ENCODE results near the gene KCNQ2.

The KCNQ2 gene

DNA sequence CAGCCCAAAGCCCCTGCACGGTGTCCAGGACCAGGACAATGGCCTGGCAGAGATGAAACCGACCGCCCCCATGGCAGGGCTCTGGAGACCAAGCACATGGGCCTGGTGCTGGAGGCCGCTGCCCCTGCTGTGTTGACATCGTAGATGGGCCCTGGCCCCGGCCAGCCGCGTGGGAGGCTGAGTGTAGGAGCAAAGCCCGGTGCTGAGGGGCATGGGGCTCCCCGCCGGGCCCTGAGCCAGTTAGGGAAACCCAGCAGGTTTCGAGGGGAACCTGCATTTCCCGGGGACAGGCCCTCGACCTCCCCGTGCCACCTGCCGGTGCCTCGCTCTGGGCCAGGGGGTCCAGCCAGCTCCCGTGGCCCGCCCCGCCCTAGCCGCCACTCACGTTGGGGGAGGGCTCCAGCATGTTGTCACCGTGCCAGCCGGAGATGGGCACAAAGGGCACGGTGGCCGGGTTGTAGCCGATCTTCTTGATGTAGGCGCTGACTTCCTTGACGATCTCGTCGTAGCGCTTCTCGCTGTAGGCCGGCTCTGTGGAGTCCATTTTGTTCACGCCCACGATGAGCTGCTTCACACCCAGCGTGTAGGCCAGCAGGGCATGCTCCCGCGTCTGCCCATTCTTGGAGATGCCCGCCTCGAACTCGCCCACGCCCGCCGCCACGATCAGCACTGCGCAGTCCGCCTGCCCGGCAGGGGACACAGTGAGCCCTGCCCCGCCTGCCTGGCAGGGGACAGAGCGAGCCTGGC is 22.1 kb upstream of the KCNQ2 start:
- Histone ChIP-seq H3K27me3 (ENCODE audit: low read length) (no peaks in the 10 kb centered on the region), H3F3A (ENCODE audit: insufficient read depth) (no peaks in the 10 kb centered on the region), H3K9me2 (replicated peaks; ENCODE audit: insufficient read depth, low read length) (no peaks in the 10 kb centered on the region), H3K9ac (ENCODE audit: low read length) (no peak overlapping the region), H4K20me1 (ENCODE audit: low read depth, low read length) (no peaks in the 10 kb centered on the region), H3K9me3 (ENCODE audit: insufficient read depth, low read length) (no peaks in the 10 kb centered on the region), H3K4me2 (ENCODE audit: low read depth, low read length, poor library complexity, severe bottlenecking) (no peak overlapping the region), H3K4me3 (ENCODE audit: insufficient read depth, low read length, poor library complexity, severe bottlenecking) (no peak overlapping the region), H3K36me3 (ENCODE audit: low read length) (no peaks in the 10 kb centered on the region), H3K27ac (ENCODE audit: low read depth, low read length) (no peak overlapping the region), H3K79me2 (ENCODE audit: insufficient read depth, low read length) (no peaks in the 10 kb centered on the region), H2AFZ (ENCODE audit: low read depth, low read length, severe bottlenecking) (no peak overlapping the region)
- TF ChIP-seq EZH2phosphoT487 (conservative IDR thresholded peaks at IDR 0.05; ENCODE audit: low read length): no peak
- TF ChIP-seq, protein P1, sequence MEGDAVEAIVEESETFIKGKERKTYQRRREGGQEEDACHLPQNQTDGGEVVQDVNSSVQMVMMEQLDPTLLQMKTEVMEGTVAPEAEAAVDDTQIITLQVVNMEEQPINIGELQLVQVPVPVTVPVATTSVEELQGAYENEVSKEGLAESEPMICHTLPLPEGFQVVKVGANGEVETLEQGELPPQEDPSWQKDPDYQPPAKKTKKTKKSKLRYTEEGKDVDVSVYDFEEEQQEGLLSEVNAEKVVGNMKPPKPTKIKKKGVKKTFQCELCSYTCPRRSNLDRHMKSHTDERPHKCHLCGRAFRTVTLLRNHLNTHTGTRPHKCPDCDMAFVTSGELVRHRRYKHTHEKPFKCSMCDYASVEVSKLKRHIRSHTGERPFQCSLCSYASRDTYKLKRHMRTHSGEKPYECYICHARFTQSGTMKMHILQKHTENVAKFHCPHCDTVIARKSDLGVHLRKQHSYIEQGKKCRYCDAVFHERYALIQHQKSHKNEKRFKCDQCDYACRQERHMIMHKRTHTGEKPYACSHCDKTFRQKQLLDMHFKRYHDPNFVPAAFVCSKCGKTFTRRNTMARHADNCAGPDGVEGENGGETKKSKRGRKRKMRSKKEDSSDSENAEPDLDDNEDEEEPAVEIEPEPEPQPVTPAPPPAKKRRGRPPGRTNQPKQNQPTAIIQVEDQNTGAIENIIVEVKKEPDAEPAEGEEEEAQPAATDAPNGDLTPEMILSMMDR (IDR thresholded peaks at IDR 0.05; ENCODE audit: insufficient read depth, low read length, poor library complexity, severe bottlenecking): no peak

DNA sequence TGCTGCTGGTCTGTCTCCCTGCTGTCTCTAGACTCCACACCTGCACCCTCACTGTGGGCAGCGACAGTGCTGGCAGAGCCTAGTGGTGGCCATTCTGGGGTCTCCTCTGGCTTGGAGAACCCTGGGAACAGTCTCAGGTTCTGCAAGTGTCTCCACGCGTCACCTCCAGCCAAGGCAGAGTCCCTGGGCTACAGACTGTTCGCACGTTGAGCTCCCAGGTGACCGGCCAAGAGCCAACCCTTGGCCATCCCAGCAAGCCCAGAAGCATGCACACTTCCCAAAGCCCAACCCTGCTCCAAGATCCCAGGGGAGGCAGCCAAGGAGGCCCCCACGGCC is 21.6 kb upstream of the KCNQ2 start:
- Histone ChIP-seq H3K9ac (ENCODE audit: low read length) (no peak overlapping the region), H3K4me3 (ENCODE audit: insufficient read depth, low read length, poor library complexity, severe bottlenecking) (no peak overlapping the region), H4K20me1 (ENCODE audit: low read depth, low read length) (no peaks in the 10 kb centered on the region), H3K79me2 (ENCODE audit: insufficient read depth, low read length) (no peaks in the 10 kb centered on the region), H3K9me2 (replicated peaks; ENCODE audit: insufficient read depth, low read length) (no peaks in the 10 kb centered on the region), H3K4me2 (ENCODE audit: low read depth, low read length, poor library complexity, severe bottlenecking) (no peak overlapping the region), H3K36me3 (ENCODE audit: low read length) (no peaks in the 10 kb centered on the region), H3K9me3 (ENCODE audit: insufficient read depth, low read length) (no peaks in the 10 kb centered on the region), H3F3A (ENCODE audit: insufficient read depth) (no peaks in the 10 kb centered on the region), H3K27me3 (ENCODE audit: low read length) (no peaks in the 10 kb centered on the region), H2AFZ (ENCODE audit: low read depth, low read length, severe bottlenecking) (no peak overlapping the region), H3K27ac (ENCODE audit: low read depth, low read length) (no peak overlapping the region)
- no peak for TF ChIP-seq EZH2phosphoT487 (conservative IDR thresholded peaks at IDR 0.05; ENCODE audit: low read length)
- TF ChIP-seq, protein P1 (IDR thresholded peaks at IDR 0.05; ENCODE audit: insufficient read depth, low read length, poor library complexity, severe bottlenecking): no peak

DNA sequence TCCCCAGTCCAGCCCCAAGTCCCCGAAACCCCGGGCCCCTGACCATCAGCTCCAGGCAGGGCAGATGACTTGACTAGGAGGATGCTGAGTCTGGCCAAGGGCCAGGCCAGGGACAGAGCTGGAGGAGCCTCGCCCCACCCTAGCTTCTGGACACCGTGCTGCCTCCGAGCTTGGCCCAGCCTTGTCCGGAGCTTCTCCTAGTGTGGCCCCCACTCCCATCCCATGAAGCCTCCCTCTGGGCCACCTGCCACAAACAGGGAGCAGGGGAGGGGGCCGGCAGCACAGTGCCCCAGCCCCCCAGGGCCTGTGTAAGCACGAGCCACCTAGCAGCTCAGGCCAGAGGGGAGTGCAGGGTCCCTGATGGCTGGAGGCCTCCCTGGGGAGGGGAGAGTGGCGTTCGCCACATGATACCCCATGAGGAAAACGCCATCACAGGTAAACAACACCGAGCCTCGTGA is 21.1 kb upstream of the KCNQ2 start:
- Histone ChIP-seq H3K9me2 (replicated peaks; ENCODE audit: insufficient read depth, low read length) (no peaks in the 10 kb centered on the region), H3K9me3 (ENCODE audit: insufficient read depth, low read length) (no peaks in the 10 kb centered on the region), H3F3A (ENCODE audit: insufficient read depth) (no peaks in the 10 kb centered on the region), H3K79me2 (ENCODE audit: insufficient read depth, low read length) (no peaks in the 10 kb centered on the region), H3K27me3 (ENCODE audit: low read length) (no peaks in the 10 kb centered on the region), H3K9ac (ENCODE audit: low read length) (no peak overlapping the region), H3K4me3 (ENCODE audit: insufficient read depth, low read length, poor library complexity, severe bottlenecking) (no peak overlapping the region), H2AFZ (ENCODE audit: low read depth, low read length, severe bottlenecking) (no peak overlapping the region), H3K4me2 (ENCODE audit: low read depth, low read length, poor library complexity, severe bottlenecking) (no peak overlapping the region), H3K36me3 (ENCODE audit: low read length) (no peaks in the 10 kb centered on the region), H3K27ac (ENCODE audit: low read depth, low read length) (no peak overlapping the region), H4K20me1 (ENCODE audit: low read depth, low read length) (no peaks in the 10 kb centered on the region)
- TF ChIP-seq EZH2phosphoT487 (conservative IDR thresholded peaks at IDR 0.05; ENCODE audit: low read length): no peak

DNA sequence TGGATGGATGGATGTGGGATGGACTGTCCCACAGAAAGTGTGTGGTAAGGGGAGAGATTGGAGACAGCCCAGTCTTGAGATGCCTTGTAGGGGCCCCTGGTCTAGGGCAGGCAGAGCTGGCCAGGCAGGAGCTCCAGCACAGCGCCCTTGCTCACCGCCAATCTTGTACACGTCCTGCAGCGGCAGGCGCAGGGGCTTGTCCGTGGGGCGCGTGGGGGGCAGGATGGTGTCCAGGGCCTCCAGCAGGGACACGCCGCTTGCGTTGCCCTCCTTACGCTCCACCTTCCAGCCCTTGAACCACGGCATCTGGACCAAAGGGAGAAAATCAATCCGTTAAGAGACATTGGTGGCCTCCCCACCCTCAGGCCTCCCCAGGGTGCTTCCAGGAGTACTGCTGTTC is 20.5 kb upstream of the KCNQ2 start:
- Histone ChIP-seq H3K27me3 (ENCODE audit: low read length) (no peaks in the 10 kb centered on the region), H2AFZ (ENCODE audit: low read depth, low read length, severe bottlenecking) (no peak overlapping the region), H3K9ac (ENCODE audit: low read length) (no peak overlapping the region), H3K4me2 (ENCODE audit: low read depth, low read length, poor library complexity, severe bottlenecking) (no peak overlapping the region), H3F3A (ENCODE audit: insufficient read depth) (no peaks in the 10 kb centered on the region), H3K27ac (ENCODE audit: low read depth, low read length) (no peak overlapping the region), H3K9me2 (replicated peaks; ENCODE audit: insufficient read depth, low read length) (no peaks in the 10 kb centered on the region), H3K9me3 (ENCODE audit: insufficient read depth, low read length) (no peaks in the 10 kb centered on the region), H3K79me2 (ENCODE audit: insufficient read depth, low read length) (no peaks in the 10 kb centered on the region), H3K4me3 (ENCODE audit: insufficient read depth, low read length, poor library complexity, severe bottlenecking) (no peak overlapping the region), H3K36me3 (ENCODE audit: low read length) (no peaks in the 10 kb centered on the region), H4K20me1 (ENCODE audit: low read depth, low read length) (no peaks in the 10 kb centered on the region)
- TF ChIP-seq EZH2phosphoT487 (conservative IDR thresholded peaks at IDR 0.05; ENCODE audit: low read length): no peak
- TF ChIP-seq, protein P1 (IDR thresholded peaks at IDR 0.05; ENCODE audit: insufficient read depth, low read length, poor library complexity, severe bottlenecking): no peak

All from SU-DHL-6 (cell line).